Adipocyte (in vitro differentiated cells): ENCODE results near the gene DNAJC30.

Source experiments
- DNase-seq: peaks from one replicate; pipeline ENCODE4 v3.0.0-alpha.2; 2015; ENCODE audit warnings: low read depth
- H3K27me3 ChIP-seq: replicated peaks from 2 replicates; pipeline ENCODE4 v1.7.0; 2013; ENCODE audit warnings: mild to moderate bottlenecking, low read length, moderate library complexity; ENCODE audit not compliant: control insufficient read depth, insufficient read depth
- H3K36me3 ChIP-seq: 2 replicates; pipeline ENCODE4 v1.7.0; 2013; ENCODE audit warnings: low read length, mild to moderate bottlenecking, moderate library complexity; ENCODE audit not compliant: control insufficient read depth, insufficient read depth, severe bottlenecking
- H3K4me1 ChIP-seq: 2 replicates; pipeline ENCODE4 v1.7.0; 2013; ENCODE audit warnings: mild to moderate bottlenecking, low read length, moderate library complexity; ENCODE audit not compliant: control insufficient read depth, insufficient read depth
- H3K4me3 ChIP-seq: 2 replicates; pipeline ENCODE4 v1.7.0; 2013; ENCODE audit warnings: mild to moderate bottlenecking, low read length, moderate library complexity
- H3K9ac ChIP-seq: 2 replicates; pipeline ENCODE4 v1.7.0; 2013; ENCODE audit warnings: mild to moderate bottlenecking, low read length, moderate library complexity
- H3K9me3 ChIP-seq: 2 replicates; pipeline ENCODE4 v1.7.0; 2013; ENCODE audit warnings: mild to moderate bottlenecking, low read length, moderate library complexity; ENCODE audit not compliant: control insufficient read depth

DNAJC30 gene

DNA sequence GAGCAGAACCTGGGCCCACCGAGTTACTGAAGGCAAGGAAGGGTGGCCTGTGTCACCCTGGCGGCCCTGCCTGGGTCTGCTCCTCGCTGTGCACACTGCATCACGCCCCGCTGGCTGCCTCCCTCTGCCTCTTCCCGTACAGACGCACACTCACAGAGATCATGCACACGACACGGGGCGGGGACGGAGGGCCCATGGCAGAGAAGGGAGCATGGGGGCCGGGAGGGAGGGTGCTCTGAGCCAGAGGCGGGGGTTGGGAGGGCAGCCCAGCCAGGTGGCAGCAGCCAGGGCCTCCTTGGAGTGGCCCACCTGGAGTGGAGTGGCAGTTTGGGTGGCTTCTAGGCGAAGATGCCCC lies 16.8 kb upstream of the DNAJC30 start:
- Histone ChIP-seq H3K36me3 (peaks cover 67% of the 10 kb centered on the region), H3K4me1 (peaks cover 2% of the 10 kb centered on the region), H3K9ac (no peak overlapping the region), H3K27me3 (no peaks in the 10 kb centered on the region), H3K4me3 (no peak overlapping the region), H3K9me3 (no peaks in the 10 kb centered on the region)
- no peak for DNase-seq

DNA sequence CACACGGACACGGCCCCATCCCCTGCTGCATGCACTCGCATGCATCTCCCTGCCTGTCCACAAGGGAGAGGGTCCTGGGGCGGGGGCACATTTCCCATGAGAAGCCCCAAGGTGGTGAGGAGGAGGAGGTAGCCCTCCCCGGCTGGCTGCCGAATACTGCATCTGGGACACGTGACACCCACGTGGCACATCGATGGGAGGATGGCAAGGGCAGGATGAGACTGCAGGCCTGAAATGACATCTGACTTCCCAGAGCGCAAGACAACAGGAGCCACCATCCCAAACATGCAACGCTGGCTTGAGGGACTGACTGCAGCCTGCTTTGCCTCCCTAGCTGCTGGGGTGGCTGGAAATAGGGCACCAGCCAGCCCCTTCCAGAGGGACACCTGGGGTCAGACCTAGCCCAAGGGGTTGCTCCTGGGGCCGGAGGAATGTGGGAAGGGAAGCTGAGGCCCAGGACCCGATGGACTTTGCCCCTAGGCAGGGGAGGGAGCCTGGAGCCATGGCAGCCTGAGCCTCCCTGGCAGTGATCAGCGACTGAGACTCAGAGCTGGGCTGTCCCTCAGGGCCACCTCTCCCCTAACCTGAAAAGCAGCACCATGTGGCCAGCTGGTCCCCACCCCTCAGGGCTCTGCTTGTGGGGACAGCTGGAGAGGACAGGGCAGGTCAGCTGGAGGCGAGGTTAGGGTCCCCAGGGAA lies 16.3 kb upstream of the DNAJC30 start:
- no peaks in the 10 kb centered on the region for H3K9me3 ChIP-seq
- no peak overlapping the region for H3K9ac ChIP-seq
- peaks cover 71% of the 10 kb centered on the region for H3K36me3 ChIP-seq
- no peaks in the 10 kb centered on the region for H3K4me1 ChIP-seq
- no peak overlapping the region for H3K4me3 ChIP-seq
- no peak for DNase-seq
- no peaks in the 10 kb centered on the region for H3K27me3 ChIP-seq

DNA sequence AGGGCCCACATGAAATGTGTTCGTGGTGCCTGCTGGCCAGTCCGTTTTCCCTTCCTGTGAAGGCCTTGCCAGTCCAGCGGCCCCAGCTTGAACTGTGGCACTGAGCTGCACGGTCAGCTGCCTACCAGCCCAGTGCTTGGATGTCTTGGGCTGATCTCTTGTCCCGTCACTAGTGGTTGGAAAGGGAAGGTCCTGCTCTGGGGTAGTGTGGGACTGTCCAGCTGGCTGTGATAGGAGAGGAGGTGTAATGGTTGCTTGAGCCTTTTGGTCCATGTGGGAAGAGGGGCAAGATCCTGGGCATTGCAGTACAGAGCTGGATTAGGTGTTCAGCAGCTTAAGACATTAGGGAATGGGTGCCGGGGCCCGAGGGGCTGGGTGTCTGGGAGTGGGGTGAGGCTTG lies 15.2 kb upstream of the DNAJC30 start:
- DNase-seq = no peak
- H3K9ac ChIP-seq = no peak overlapping the region
- no peaks in the 10 kb centered on the region for H3K9me3 ChIP-seq
- peaks cover 80% of the 10 kb centered on the region for H3K36me3 ChIP-seq
- no peaks in the 10 kb centered on the region for H3K27me3 ChIP-seq
- no peak overlapping the region for H3K4me3 ChIP-seq
- no peaks in the 10 kb centered on the region for H3K4me1 ChIP-seq

DNA sequence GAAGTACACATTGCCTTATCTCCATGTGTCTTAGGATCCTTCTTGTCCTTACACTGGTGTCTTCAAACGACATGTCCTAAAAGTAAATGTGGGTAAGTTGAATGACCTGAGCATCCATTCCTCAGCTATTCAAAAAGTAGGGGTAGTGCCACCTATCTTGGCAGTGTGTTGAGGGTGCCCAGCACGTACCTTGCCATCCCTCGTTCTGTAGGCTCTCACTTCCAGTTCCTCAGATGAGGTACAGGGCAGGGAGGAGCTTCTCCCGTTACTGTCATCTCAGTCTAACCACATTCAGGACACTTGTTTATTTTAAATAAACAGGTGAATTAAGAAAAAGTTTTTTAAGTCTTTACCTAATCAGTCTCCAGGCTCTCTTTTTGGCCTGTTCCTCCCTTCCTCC lies 13.1 kb upstream of the DNAJC30 start:
- no peak for DNase-seq

DNA sequence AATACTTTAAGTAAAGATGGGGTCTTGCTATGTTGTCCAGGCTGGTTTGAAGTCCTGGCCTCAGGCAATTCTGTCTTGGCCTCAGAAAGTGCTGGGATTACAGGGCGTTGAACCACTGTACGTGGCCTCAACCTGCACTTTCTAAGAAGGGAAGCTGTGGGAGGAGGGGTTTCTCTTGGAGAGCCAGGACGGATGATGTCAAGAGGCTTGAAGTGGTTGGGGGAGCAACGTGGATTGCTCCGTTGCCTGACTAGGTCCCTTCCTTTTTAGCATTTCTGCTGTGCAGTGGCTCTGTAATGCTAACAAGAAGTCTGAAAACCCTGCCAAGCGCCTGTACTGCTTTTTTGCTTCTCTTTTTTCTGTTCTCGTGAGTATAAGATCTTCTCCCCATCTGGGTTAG lies 7.4 kb upstream of the DNAJC30 start:
- H3K9me3 ChIP-seq = no peaks in the 10 kb centered on the region
- no peak overlapping the region for H3K9ac ChIP-seq
- no peaks in the 10 kb centered on the region for H3K27me3 ChIP-seq
- H3K4me1 ChIP-seq = no peaks in the 10 kb centered on the region
- no peak overlapping the region for H3K4me3 ChIP-seq
- H3K36me3 ChIP-seq = peaks cover 76% of the 10 kb centered on the region
- DNase-seq = no peak

More for the DNA sequence above, 13.1 kb upstream of the DNAJC30 start:
- H3K36me3 ChIP-seq = peaks cover 87% of the 10 kb centered on the region
- no peak overlapping the region for H3K9ac ChIP-seq
- no peaks in the 10 kb centered on the region for H3K4me1 ChIP-seq
- no peak overlapping the region for H3K4me3 ChIP-seq
- no peaks in the 10 kb centered on the region for H3K9me3 ChIP-seq
- H3K27me3 ChIP-seq = no peaks in the 10 kb centered on the region

DNA sequence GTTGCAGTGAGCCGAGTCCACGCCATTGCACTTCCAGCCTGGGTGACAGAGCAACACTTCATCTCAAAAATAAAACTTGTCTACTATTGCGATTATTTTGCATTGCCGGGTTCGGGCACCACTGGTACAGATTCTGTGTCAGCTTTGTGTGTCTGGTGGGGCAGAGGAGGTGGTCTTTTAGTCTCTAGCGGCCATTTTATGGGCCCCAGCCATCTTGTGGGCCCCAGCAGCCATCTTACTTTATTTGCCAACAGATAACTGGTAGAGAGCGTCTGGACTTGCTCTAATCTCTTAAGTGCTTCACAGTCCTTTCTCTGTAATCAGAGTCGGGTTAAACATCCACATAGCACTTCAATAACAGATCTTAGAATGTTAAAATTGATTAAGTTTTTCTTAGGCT lies 5.0 kb upstream of the DNAJC30 start:
- no peaks in the 10 kb centered on the region for H3K27me3 ChIP-seq
- no peak for DNase-seq
- no peak overlapping the region for H3K4me3 ChIP-seq
- H3K9me3 ChIP-seq = no peaks in the 10 kb centered on the region
- no peaks in the 10 kb centered on the region for H3K4me1 ChIP-seq
- H3K9ac ChIP-seq = no peak overlapping the region
- H3K36me3 ChIP-seq = peaks cover 58% of the 10 kb centered on the region

DNA sequence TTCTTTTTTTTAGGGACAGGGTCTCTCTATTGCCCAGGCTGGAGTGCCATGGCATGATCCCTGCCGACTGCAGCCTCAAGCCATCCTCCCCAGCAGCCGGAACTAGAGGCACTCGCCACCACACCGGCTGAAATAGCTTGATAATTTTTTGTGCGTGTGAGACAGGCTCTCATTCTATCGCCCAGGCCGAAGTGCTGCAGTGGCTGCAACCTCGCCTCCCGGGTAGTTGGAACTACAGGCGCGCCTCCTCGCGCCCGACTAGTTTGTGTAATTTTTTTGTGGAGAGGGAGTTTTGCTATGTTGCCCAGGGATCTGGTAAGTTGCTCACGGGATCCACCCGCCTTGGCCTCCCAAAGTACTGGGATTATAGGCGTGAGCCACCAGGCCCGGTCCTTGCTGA lies 2.1 kb upstream of the DNAJC30 start:
- Histone ChIP-seq H3K4me1 (peaks cover 21% of the 10 kb centered on the region), H3K9me3 (no peaks in the 10 kb centered on the region), H3K27me3 (no peaks in the 10 kb centered on the region), H3K36me3 (peaks cover 29% of the 10 kb centered on the region), H3K9ac (no peak overlapping the region), H3K4me3 (no peak overlapping the region)
- DNase-seq = no peak

DNA sequence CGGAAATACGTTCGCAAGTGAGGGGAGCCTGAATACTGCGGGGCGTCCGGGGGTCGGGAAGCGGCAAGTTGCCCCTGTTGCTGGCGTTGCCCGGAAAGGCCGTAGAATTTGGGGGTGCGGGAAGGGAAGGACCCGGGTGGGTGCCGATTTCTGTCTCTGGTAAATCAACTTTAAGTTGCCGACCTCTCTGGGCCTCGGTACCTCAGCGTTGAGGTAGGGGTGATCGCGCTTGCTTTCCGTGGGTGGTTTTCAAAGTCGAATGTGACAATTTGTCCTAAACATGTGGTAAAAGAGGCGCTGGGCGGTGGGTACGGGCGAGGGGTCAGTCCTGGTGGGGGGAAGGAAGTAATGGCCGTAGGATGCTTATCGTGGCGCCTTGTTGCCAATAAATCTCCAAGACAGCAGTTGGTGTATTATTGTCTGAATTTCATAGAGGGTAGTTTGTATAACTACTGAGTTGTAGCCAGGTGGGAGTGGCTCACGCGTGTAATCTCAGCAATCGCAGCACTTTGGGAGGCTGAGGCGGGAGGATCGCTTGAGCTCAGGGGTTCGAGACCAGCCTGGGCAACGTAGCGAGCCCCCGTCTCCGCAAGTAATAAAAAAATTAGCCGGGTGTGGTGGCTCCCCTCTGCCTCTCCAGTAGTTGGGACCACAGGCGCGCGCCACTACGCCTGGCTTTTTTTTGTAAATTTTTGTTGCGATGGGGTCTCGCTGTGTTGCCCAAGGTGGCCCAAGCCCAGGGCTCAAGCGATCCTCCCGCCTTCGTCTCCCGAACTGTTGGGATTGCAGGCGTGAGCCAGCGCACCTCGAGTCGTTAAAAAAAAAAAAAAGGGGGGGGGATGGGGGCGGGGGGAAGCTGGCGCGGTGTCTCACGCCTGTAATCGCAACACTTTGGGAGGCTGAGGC lies 788 bp upstream of the DNAJC30 start:
- peak; percentile 22 for DNase-seq
- Histone ChIP-seq H3K36me3 (peaks cover 20% of the 10 kb centered on the region), H3K27me3 (no peaks in the 10 kb centered on the region), H3K4me1 (peaks cover 21% of the 10 kb centered on the region), H3K9me3 (no peaks in the 10 kb centered on the region), H3K9ac (peak overlapping the region; percentile 95), H3K4me3 (peak overlapping the region; percentile 97)

DNA sequence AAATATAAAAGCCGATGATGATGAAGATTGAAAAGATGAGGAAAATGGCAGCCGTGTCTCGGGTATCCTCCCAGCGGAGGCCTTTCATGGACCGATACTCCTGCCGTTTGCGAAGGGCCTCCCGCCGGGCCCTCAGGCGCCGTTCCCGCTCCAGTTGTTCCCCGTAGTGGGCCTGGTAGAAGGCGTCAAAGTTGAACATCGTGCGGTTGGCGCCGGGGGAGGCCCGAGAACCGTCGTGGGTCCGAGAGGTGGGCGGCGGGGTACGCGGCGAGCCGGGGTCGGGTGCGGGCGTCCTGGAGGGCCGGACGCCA lies 553 bp downstream of the DNAJC30 start:
- H3K9me3 ChIP-seq = no peaks in the 10 kb centered on the region
- peaks cover 16% of the 10 kb centered on the region for H3K36me3 ChIP-seq
- no peak for DNase-seq
- H3K9ac ChIP-seq = peak overlapping the region; percentile 95
- H3K4me3 ChIP-seq = peak overlapping the region; percentile 97
- no peaks in the 10 kb centered on the region for H3K27me3 ChIP-seq
- H3K4me1 ChIP-seq = peaks cover 21% of the 10 kb centered on the region

DNA sequence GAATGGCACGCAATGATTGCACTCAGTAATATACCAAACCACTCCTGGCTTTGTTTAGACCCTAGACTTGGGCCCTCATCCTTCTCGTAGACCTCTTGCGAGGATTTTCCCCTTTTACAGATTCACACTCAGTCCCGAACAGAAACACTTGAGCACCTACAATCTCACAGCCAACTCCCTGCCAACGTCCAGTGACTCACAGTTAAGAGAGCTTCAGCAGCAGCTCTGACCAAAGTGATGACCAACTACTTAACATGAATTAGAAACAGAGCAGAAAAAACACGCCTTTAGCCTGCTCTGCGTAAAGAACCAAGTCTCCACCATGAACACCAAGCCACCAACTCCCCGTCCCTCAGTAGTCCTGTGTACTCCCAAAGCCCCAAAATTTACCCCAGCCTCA lies 2.2 kb downstream of the DNAJC30 start:
- Histone ChIP-seq H3K9me3 (no peaks in the 10 kb centered on the region), H3K9ac (no peak overlapping the region), H3K4me1 (peaks cover 21% of the 10 kb centered on the region), H3K27me3 (no peaks in the 10 kb centered on the region), H3K36me3 (peaks cover 6% of the 10 kb centered on the region), H3K4me3 (peak overlapping the region; percentile 97)
- peak; percentile 28 for DNase-seq

DNA sequence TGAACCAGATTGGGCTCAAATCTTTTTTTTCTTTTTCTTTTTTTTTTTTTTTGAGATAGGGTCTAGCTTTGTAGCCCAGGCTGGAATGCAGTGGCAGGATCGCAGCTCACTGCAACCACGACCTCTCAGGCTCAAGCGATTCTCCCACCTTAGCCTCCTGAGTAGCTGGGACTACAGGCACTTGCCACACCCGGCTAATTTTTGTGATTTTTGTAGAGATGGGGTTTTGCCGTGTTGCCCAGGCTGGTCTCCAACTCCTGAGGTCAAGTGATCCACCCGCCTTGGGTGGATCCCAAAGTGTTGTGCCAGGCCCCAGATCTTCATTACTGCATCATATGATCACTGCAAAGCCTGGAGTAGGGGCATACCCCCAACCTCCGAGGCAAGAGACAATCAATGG lies 2.8 kb downstream of the DNAJC30 start:
- DNase-seq = no peak
- peaks cover 6% of the 10 kb centered on the region for H3K36me3 ChIP-seq
- no peaks in the 10 kb centered on the region for H3K27me3 ChIP-seq
- no peak overlapping the region for H3K4me3 ChIP-seq
- no peaks in the 10 kb centered on the region for H3K9me3 ChIP-seq
- peaks cover 21% of the 10 kb centered on the region for H3K4me1 ChIP-seq
- H3K9ac ChIP-seq = no peak overlapping the region
